Effector memory CD8-positive, alpha-beta T cell (primary cell): ENCODE data around the gene NHLH1.

Source experiments
- ATAC-seq: fragments of 150-1000 bp; cut with Tn5 transposase; replicated peaks from 2 replicates; pipeline ENCODE4 v1.10.0; 2021; ENCODE audit warnings: mild to moderate bottlenecking, moderate library complexity
- DNase-seq, 3 experiments: peaks; one replicate each; pipeline ENCODE4 v3.0.0; 2021
- H3K27ac Mint-ChIP-seq, 2 donors: one replicate each; pipeline ENCODE4 v1.8.0; 2022; ENCODE audit warnings: mild to moderate bottlenecking in 2 of 2, mixed read lengths in 2 of 2, moderate library complexity in 2 of 2
- H3K27me3 Mint-ChIP-seq, 2 donors: one replicate each; pipeline ENCODE4 v1.8.0; 2022; ENCODE audit warnings: mixed read lengths in 2 of 2
- H3K36me3 Mint-ChIP-seq: one replicate; pipeline ENCODE4 v1.8.0; 2022; ENCODE audit warnings: mild to moderate bottlenecking, moderate library complexity, mixed read lengths; ENCODE audit not compliant: insufficient read depth
- H3K4me1 Mint-ChIP-seq, 2 donors: one replicate each; pipeline ENCODE4 v1.8.0; 2022; ENCODE audit warnings: low read depth in 2 of 2, mixed read lengths in 2 of 2
- H3K4me3 Mint-ChIP-seq, 2 donors: one replicate each; pipeline ENCODE4 v1.8.0; 2022; ENCODE audit warnings: mild to moderate bottlenecking in 2 of 2, mixed read lengths in 2 of 2, moderate library complexity in 2 of 2
- H3K9me3 Mint-ChIP-seq, 2 donors: one replicate each; pipeline ENCODE4 v1.8.0; 2022; ENCODE audit warnings: mixed read lengths in 2 of 2

The NHLH1 gene

DNA sequence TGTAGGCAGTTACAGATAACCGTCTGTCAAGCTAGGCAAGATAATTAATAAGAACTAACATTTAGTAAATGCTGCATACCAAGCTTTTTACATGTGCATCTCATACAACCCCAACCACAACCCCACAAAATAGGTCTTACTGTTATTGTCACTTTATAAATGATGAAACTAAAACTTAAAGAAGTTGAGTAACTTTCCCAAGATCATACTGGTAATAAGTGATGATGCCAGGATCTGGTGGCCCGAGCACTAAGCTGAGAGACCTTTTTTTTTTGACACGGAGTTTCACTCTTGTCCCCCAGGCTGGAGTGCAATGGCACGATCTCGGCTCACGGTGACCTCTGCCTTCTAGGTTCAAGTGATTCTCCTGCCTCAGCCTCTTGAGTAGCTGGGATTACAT lies 21.9 kb upstream of the NHLH1 start:
- no peaks in the 10 kb centered on the region for H3K9me3 Mint-ChIP-seq
- no peak for DNase-seq
- peak overlapping the region in 1 of 2 donors; percentile 99 for H3K27ac Mint-ChIP-seq
- ATAC-seq: no peak
- no peaks in the 10 kb centered on the region for H3K27me3 Mint-ChIP-seq
- peaks cover 23 to 46% of the 10 kb centered on the region in 2 donors for H3K4me1 Mint-ChIP-seq
- H3K36me3 Mint-ChIP-seq: peaks cover 47% of the 10 kb centered on the region
- H3K4me3 Mint-ChIP-seq: peak overlapping the region; percentile 94 to 99

GRCh38 chr1:160346463-160346862 lies 20.4 kb upstream of the NHLH1 start:
- Mint-ChIP-seq H3K27ac (no peak overlapping the region), H3K36me3 (peaks cover 59% of the 10 kb centered on the region), H3K27me3 (no peaks in the 10 kb centered on the region), H3K4me1 (peaks cover 16 to 37% of the 10 kb centered on the region in 2 donors), H3K4me3 (no peak overlapping the region), H3K9me3 (no peaks in the 10 kb centered on the region)
- DNase-seq (no peak), ATAC-seq (no peak)

GRCh38 chr1:160346958-160347357 lies 19.9 kb upstream of the NHLH1 start:
- H3K36me3 Mint-ChIP-seq: peaks cover 60% of the 10 kb centered on the region
- no peaks in the 10 kb centered on the region for H3K27me3 Mint-ChIP-seq

GRCh38 chr1:160351629-160352028 lies 15.2 kb upstream of the NHLH1 start:
- peaks cover 5 to 21% of the 10 kb centered on the region in 2 donors for H3K4me1 Mint-ChIP-seq
- no peaks in the 10 kb centered on the region for H3K9me3 Mint-ChIP-seq
- ATAC-seq (no peak), DNase-seq (no peak)
- no peak overlapping the region for H3K4me3 Mint-ChIP-seq
- H3K27ac Mint-ChIP-seq: no peak overlapping the region
- peaks cover 59% of the 10 kb centered on the region for H3K36me3 Mint-ChIP-seq
- no peaks in the 10 kb centered on the region for H3K27me3 Mint-ChIP-seq

More at GRCh38 chr1:160346958-160347357, 19.9 kb upstream of the NHLH1 start:
- Mint-ChIP-seq H3K4me3 (no peak overlapping the region), H3K27ac (no peak overlapping the region), H3K9me3 (no peaks in the 10 kb centered on the region), H3K4me1 (peaks cover 16 to 37% of the 10 kb centered on the region in 2 donors)
- no peak for DNase-seq
- ATAC-seq: no peak

GRCh38 chr1:160352555-160352954 lies 14.3 kb upstream of the NHLH1 start:
- H3K9me3 Mint-ChIP-seq: no peaks in the 10 kb centered on the region
- H3K36me3 Mint-ChIP-seq: peaks cover 64% of the 10 kb centered on the region
- H3K4me1 Mint-ChIP-seq: peaks cover 0 to 17% of the 10 kb centered on the region in 2 donors
- no peak overlapping the region for H3K4me3 Mint-ChIP-seq
- H3K27me3 Mint-ChIP-seq: no peaks in the 10 kb centered on the region
- no peak overlapping the region for H3K27ac Mint-ChIP-seq
- DNase-seq: no peak
- no peak for ATAC-seq

GRCh38 chr1:160353223-160353622 lies 13.6 kb upstream of the NHLH1 start:
- H3K27me3 Mint-ChIP-seq: no peaks in the 10 kb centered on the region
- no peak overlapping the region for H3K4me3 Mint-ChIP-seq
- H3K9me3 Mint-ChIP-seq: no peaks in the 10 kb centered on the region
- no peak overlapping the region for H3K27ac Mint-ChIP-seq
- peaks cover 59% of the 10 kb centered on the region for H3K36me3 Mint-ChIP-seq
- DNase-seq: no peak
- H3K4me1 Mint-ChIP-seq: peaks cover 0 to 12% of the 10 kb centered on the region in 2 donors
- ATAC-seq: no peak

- Mint-ChIP-seq H3K9me3 (no peaks in the 10 kb centered on the region), H3K36me3 (peaks cover 64% of the 10 kb centered on the region), H3K4me3 (no peak overlapping the region), H3K27ac (peak overlapping the region in 1 of 2 donors; percentile 16), H3K27me3 (no peaks in the 10 kb centered on the region), H3K4me1 (peaks cover 0 to 9% of the 10 kb centered on the region in 2 donors)
- peak in 1 of 3 experiments; percentile 6 for DNase-seq
- no peak for ATAC-seq
Observed at GRCh38 chr1:160354388-160354985, 12.4 kb upstream of the NHLH1 start.

DNA sequence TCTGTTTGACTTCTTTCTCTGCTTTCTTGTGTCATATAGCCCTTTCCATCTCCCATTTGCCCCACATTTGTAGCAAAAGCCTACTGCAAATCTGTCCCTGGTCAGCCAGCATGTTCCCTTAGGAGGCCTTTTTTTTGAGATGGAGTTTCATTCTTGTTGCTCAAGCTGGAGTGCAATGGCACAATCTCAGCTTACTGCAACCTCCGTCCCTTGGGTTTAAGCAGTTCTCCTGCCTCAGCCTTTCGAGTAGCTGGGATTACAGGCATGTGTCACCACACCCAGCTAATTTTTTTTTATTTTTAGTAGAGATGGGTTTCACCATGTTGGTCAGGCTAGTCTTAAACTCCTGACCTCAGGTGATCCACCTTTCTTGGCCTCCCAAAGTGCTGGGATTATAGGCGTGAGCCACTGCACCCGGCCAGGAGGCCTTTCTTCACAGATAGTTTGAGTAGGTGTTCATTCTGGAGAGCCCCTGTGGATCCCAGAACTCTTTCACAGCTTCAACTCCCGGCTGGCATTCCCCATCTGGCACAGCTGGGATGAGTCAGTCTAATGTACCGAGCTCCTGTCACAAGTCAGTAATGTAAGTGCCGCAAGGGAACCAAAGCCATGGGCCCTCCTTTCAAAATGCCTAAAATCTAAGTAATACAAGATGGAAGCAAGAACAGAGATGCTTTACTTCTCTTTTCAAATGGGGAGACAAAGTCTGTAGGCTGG lies 9.4 kb upstream of the NHLH1 start:
- Mint-ChIP-seq H3K27me3 (no peaks in the 10 kb centered on the region), H3K36me3 (peaks cover 46% of the 10 kb centered on the region), H3K4me1 (peaks cover 0 to 5% of the 10 kb centered on the region in 2 donors), H3K9me3 (no peaks in the 10 kb centered on the region), H3K4me3 (no peak overlapping the region), H3K27ac (no peak overlapping the region)
- DNase-seq (no peak), ATAC-seq (no peak)

- no peak for ATAC-seq
- H3K36me3 Mint-ChIP-seq: peaks cover 41% of the 10 kb centered on the region
- H3K4me3 Mint-ChIP-seq: no peak overlapping the region
- no peak for DNase-seq
- no peaks in the 10 kb centered on the region for H3K27me3 Mint-ChIP-seq
- no peaks in the 10 kb centered on the region for H3K9me3 Mint-ChIP-seq
- peaks cover 2 to 5% of the 10 kb centered on the region in 2 donors for H3K4me1 Mint-ChIP-seq
- no peak overlapping the region for H3K27ac Mint-ChIP-seq
Observed at GRCh38 chr1:160358073-160358472, 8.8 kb upstream of the NHLH1 start.

- Mint-ChIP-seq H3K27me3 (no peaks in the 10 kb centered on the region), H3K9me3 (no peaks in the 10 kb centered on the region), H3K4me3 (no peak overlapping the region), H3K27ac (no peak overlapping the region), H3K4me1 (peaks cover 0 to 4% of the 10 kb centered on the region in 2 donors), H3K36me3 (peaks cover 34% of the 10 kb centered on the region)
- ATAC-seq (no peak), DNase-seq (no peak)
Observed at GRCh38 chr1:160359559-160360226, 7.2 kb upstream of the NHLH1 start.

- ATAC-seq (no peak), DNase-seq (no peak)
- peak overlapping the region in 1 of 2 donors; percentile 29 for H3K27ac Mint-ChIP-seq
- no peaks in the 10 kb centered on the region for H3K27me3 Mint-ChIP-seq
- peaks cover 31% of the 10 kb centered on the region for H3K36me3 Mint-ChIP-seq
- peaks cover 0 to 4% of the 10 kb centered on the region in 2 donors for H3K4me1 Mint-ChIP-seq
- H3K9me3 Mint-ChIP-seq: no peaks in the 10 kb centered on the region
- no peak overlapping the region for H3K4me3 Mint-ChIP-seq
Observed at GRCh38 chr1:160360227-160360695, 6.6 kb upstream of the NHLH1 start.

- Mint-ChIP-seq H3K27me3 (no peaks in the 10 kb centered on the region), H3K4me3 (no peak overlapping the region), H3K36me3 (peaks cover 25% of the 10 kb centered on the region), H3K4me1 (peaks cover 0 to 4% of the 10 kb centered on the region in 2 donors), H3K9me3 (no peaks in the 10 kb centered on the region), H3K27ac (peak overlapping the region; percentile 22 to 29)
- DNase-seq: no peak
- ATAC-seq: no peak
Observed at GRCh38 chr1:160361199-160361598, 5.7 kb upstream of the NHLH1 start.

- Mint-ChIP-seq H3K36me3 (peaks cover 21% of the 10 kb centered on the region), H3K4me1 (peaks cover 0 to 4% of the 10 kb centered on the region in 2 donors), H3K27me3 (no peaks in the 10 kb centered on the region), H3K4me3 (no peak overlapping the region), H3K9me3 (no peaks in the 10 kb centered on the region), H3K27ac (peak overlapping the region in 1 of 2 donors; percentile 59)
- ATAC-seq: no peak
- DNase-seq: no peak
Observed at GRCh38 chr1:160361814-160362167, 5.1 kb upstream of the NHLH1 start.
